Measurements from ENCODE around the gene HIPK4. TPM values are rescaled to one million over a fixed set of nuclear protein-coding genes. Genes with fewer than 3 reads are reported as not detected.
A peak's percentile ranks its signal among the peaks of the same experiment; 100 is the strongest.

HIPK4 gene
- total and polyA plus RNA-seq, 9 of the 15 experiments (the other 6 are each of a cell fraction or from before 2014, with no cell fraction given): 0.06 to 0.09 TPM; not detected in 7

- TF ChIP-seq CEBPZ (IDR thresholded peaks at IDR 0.05; ENCODE audit: borderline replicate concordance, low read depth, low read length) (no peak), ZNF589 (CRISPR knock-in tag; IDR thresholded peaks at IDR 0.05; ENCODE audit: low read depth) (0 out of 2 replicates have a peak, but pooled peaks have one; percentile 33), ZC3H4 (CRISPR knock-in tag; IDR thresholded peaks at IDR 0.05; ENCODE audit: borderline replicate concordance) (no peak), ZNF143 (CRISPR knock-in tag; IDR thresholded peaks at IDR 0.05) (no peak), ELK1 (CRISPR knock-in tag; IDR thresholded peaks at IDR 0.05) (no peak), CBX2 (IDR thresholded peaks at IDR 0.05; ENCODE audit: insufficient read depth, low read length, poor library complexity, severe bottlenecking) (no peak), HNRNPUL1 (IDR thresholded peaks at IDR 0.05; ENCODE audit: low read length) (no peak), MED1 (CRISPR knock-in tag; IDR thresholded peaks at IDR 0.05; ENCODE audit: borderline replicate concordance) (no peak), ARID1B (IDR thresholded peaks at IDR 0.05) (peak; percentile 54; the same call in 1 of the 2 replicates), ZBTB11 (CRISPR knock-in tag; IDR thresholded peaks at IDR 0.05) (peak in 1 of 3 experiments; percentile 70; a peak in 1 of 6 replicates), ZNF830 (CRISPR knock-in tag; IDR thresholded peaks at IDR 0.05) (no peak), PCBP1 (IDR thresholded peaks at IDR 0.05; ENCODE audit: low read depth, low read length, poor library complexity, severe bottlenecking) (no peak), SAFB (IDR thresholded peaks at IDR 0.05; ENCODE audit: borderline replicate concordance, low read depth, low read length) (no peak), ZNF146 (CRISPR knock-in tag; IDR thresholded peaks at IDR 0.05; ENCODE audit: unreplicated experiment) (no peak)
- TF ChIP-seq, protein P1, sequence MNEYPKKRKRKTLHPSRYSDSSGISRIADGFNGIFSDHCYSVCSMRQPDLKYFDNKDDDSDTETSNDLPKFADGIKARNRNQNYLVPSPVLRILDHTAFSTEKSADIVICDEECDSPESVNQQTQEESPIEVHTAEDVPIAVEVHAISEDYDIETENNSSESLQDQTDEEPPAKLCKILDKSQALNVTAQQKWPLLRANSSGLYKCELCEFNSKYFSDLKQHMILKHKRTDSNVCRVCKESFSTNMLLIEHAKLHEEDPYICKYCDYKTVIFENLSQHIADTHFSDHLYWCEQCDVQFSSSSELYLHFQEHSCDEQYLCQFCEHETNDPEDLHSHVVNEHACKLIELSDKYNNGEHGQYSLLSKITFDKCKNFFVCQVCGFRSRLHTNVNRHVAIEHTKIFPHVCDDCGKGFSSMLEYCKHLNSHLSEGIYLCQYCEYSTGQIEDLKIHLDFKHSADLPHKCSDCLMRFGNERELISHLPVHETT (CRISPR knock-in tag; conservative IDR thresholded peaks at IDR 0.05 in 1 of 2, IDR thresholded peaks at IDR 0.05 in 1 of 2): peak in 1 of 2 experiments; percentile 85; a peak in 2 of 4 replicates
Measured at GRCh38 chr19:40425450-40426287, 35.7 kb upstream of the HIPK4 start, which contains the start of gene SERTAD1 (continued).

All from K562 (cell line).